ENCODE measurements around the gene ACAT1.
A peak's percentile ranks its signal among the peaks of the same experiment; 100 is the strongest.

ACAT1 gene

DNA sequence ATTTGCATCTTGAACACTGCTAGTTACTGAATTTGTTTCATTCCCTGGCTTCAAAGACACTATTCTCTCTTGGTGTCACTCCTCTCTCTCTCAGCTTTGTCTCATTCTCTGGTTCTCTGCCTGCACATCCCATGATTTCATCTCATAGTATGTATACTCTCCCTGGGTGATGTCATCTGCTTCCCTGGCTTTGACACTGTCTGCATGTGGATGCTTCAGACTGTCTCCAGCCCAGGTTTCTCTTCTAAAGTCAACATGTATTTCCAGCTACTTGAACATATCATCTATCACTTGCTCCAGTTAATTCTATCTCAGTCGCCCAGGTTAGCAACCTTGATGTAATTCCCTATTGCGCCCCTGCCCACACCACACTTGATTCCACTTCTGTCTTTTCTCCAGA, 9.3 kb upstream of the ACAT1 start:
- TF ChIP-seq SIN3A (IDR thresholded peaks at IDR 0.05; ENCODE audit: borderline replicate concordance, insufficient read depth, low read length) (no peak), POLR2AphosphoS5 (IDR thresholded peaks at IDR 0.05; ENCODE audit: low read depth, low read length) (0 out of 2 replicates have a peak, but pooled peaks have one; percentile 4), TAF1 (IDR thresholded peaks at IDR 0.05; ENCODE audit: borderline replicate concordance, insufficient read depth, low read length) (no peak), FOXP2 (optimal IDR thresholded peaks at IDR 0.05; ENCODE audit: borderline replicate concordance, extremely low read depth, extremely low read length, insufficient read depth) (no peak), REST (IDR thresholded peaks at IDR 0.05; ENCODE audit: insufficient read depth in 1 of 2, low read depth in 2 of 2, low read length in 2 of 2) (no peak)

DNA sequence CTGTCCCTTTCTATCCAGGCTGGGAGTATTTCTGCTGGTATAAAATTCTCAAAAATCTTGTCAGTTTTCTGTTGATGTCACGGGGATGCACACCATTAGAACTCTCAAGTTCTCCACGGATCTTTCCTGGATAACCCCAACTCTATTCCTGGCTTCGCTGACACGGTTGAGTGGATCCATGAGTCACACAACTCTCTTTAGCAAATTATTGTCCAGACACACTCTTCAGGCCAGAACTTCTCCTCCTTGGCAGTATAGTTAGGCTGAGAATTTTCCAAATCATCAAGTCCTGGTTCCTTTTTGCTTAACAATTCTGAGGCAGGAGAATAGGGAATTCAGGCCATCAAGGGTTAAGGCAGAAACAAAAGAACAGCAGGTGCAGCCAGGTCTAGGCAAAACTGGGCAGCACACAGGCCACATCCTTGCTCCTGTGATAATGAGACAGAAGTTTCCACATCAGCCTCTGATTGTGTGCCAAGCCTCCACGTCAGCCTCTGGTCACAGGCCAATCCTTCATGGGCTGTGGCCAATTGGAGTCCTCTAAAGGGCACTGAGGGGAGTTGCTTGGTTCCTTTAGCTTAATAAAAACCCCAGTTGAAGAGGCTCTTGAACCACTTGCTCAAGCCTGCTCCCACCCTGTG, 5.7 kb upstream of the ACAT1 start:
- no peak for TF ChIP-seq SIN3A (IDR thresholded peaks at IDR 0.05; ENCODE audit: borderline replicate concordance, insufficient read depth, low read length)
- no peak; the same call in 1 of the 2 replicates for TF ChIP-seq POLR2AphosphoS5 (IDR thresholded peaks at IDR 0.05; ENCODE audit: low read depth, low read length)
- TF ChIP-seq TAF1 (IDR thresholded peaks at IDR 0.05; ENCODE audit: borderline replicate concordance, insufficient read depth, low read length) = no peak
- TF ChIP-seq REST (IDR thresholded peaks at IDR 0.05; ENCODE audit: insufficient read depth in 1 of 2, low read depth in 2 of 2, low read length in 2 of 2) = no peak
- no peak for TF ChIP-seq FOXP2 (optimal IDR thresholded peaks at IDR 0.05; ENCODE audit: borderline replicate concordance, extremely low read depth, extremely low read length, insufficient read depth)

- TF ChIP-seq POLR2AphosphoS5 (IDR thresholded peaks at IDR 0.05; ENCODE audit: low read depth, low read length) (no peak), TAF1 (IDR thresholded peaks at IDR 0.05; ENCODE audit: borderline replicate concordance, insufficient read depth, low read length) (no peak), FOXP2 (optimal IDR thresholded peaks at IDR 0.05; ENCODE audit: borderline replicate concordance, extremely low read depth, extremely low read length, insufficient read depth) (no peak), REST (IDR thresholded peaks at IDR 0.05; ENCODE audit: insufficient read depth in 1 of 2, low read depth in 2 of 2, low read length in 2 of 2) (no peak), SIN3A (IDR thresholded peaks at IDR 0.05; ENCODE audit: borderline replicate concordance, insufficient read depth, low read length) (no peak)
Measured at GRCh38 chr11:108117746-108118371, 3.5 kb upstream of the ACAT1 start.

- no peak for TF ChIP-seq FOXP2 (optimal IDR thresholded peaks at IDR 0.05; ENCODE audit: borderline replicate concordance, extremely low read depth, extremely low read length, insufficient read depth)
- no peak for TF ChIP-seq SIN3A (IDR thresholded peaks at IDR 0.05; ENCODE audit: borderline replicate concordance, insufficient read depth, low read length)
- no peak for TF ChIP-seq REST (IDR thresholded peaks at IDR 0.05; ENCODE audit: insufficient read depth in 1 of 2, low read depth in 2 of 2, low read length in 2 of 2)
Measured at GRCh38 chr11:108122166-108122628, 830 bp downstream of the ACAT1 start.

Data from PFSK-1 (cell line).